ENCODE results near the gene CDC42BPB.
"Not testable (repeated sequence)": the region's sequence is repeated elsewhere in the genome, so short reads cannot be mapped to it uniquely, and the experiment has no call there.

The CDC42BPB gene

DNA sequence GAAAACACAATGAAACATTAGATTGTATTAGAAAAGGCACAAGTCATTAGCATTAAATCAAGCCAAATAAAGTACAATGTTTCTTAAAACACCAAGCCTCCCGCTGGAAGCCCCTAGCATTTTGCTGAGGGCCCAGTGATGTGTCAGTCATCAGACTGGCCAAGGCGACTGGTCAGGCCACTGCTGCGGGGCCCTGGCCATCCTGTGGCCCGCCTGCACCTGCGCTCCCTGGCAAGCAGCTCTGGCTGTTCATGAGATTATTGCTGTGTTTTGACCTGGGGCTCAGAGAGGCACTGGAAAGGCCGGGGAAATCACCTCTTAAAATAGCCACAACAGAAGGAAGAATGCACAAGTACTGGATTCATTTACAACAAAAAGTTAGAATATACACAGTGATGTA lies 159.1 kb downstream of the CDC42BPB start:
- Histone ChIP-seq H3K9me3 (no peaks in the 10 kb centered on the region), H3K36me3 (peaks cover 5% of the 10 kb centered on the region), H3K4me1 (no peaks in the 10 kb centered on the region), H3K4me3 (ENCODE audit: low read depth, low read length) (no peak overlapping the region), H3K27me3 (no peaks in the 10 kb centered on the region)
- TF ChIP-seq, protein P1, sequence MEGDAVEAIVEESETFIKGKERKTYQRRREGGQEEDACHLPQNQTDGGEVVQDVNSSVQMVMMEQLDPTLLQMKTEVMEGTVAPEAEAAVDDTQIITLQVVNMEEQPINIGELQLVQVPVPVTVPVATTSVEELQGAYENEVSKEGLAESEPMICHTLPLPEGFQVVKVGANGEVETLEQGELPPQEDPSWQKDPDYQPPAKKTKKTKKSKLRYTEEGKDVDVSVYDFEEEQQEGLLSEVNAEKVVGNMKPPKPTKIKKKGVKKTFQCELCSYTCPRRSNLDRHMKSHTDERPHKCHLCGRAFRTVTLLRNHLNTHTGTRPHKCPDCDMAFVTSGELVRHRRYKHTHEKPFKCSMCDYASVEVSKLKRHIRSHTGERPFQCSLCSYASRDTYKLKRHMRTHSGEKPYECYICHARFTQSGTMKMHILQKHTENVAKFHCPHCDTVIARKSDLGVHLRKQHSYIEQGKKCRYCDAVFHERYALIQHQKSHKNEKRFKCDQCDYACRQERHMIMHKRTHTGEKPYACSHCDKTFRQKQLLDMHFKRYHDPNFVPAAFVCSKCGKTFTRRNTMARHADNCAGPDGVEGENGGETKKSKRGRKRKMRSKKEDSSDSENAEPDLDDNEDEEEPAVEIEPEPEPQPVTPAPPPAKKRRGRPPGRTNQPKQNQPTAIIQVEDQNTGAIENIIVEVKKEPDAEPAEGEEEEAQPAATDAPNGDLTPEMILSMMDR (IDR thresholded peaks at IDR 0.05; ENCODE audit: low read depth, low read length) = no peak
- no peak for DNase-seq

- peaks cover 5% of the 10 kb centered on the region for H3K36me3 ChIP-seq
These were observed 159.9 kb downstream of the CDC42BPB start for GRCh38 chr14:102897299-102898027.

GRCh38 chr14:102896735-102897134 lies 160.6 kb downstream of the CDC42BPB start:
- not testable (repeated sequence) for H3K4me1 ChIP-seq; H3K4me3 ChIP-seq (ENCODE audit: low read depth, low read length); DNase-seq; H3K27me3 ChIP-seq; H3K9me3 ChIP-seq; H3K36me3 ChIP-seq

More at GRCh38 chr14:102897299-102898027, 159.9 kb downstream of the CDC42BPB start:
- Histone ChIP-seq H3K4me1 (no peaks in the 10 kb centered on the region), H3K4me3 (ENCODE audit: low read depth, low read length) (no peak overlapping the region), H3K9me3 (no peaks in the 10 kb centered on the region), H3K27me3 (no peaks in the 10 kb centered on the region)
- TF ChIP-seq, protein P1 (IDR thresholded peaks at IDR 0.05; ENCODE audit: low read depth, low read length) = no peak
- DNase-seq = no peak

DNA sequence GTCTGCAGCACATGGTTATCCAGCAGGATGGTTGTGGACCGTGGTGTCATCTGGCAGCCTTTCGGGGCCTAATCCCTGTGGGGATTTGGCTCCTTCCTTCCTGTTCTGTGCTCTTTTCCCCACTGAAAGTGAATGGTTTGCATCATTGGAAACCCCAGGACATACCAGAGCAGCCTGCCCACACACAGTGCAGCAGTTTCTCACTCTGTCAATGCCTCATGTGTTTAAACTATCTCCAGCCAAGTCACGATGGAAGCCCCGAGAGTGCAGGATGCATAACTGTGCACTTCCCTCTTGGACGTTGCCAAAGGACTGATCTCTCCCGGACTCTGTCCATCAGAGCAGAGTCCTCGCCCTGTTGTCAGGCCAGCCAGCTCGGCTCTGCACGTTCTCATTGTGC lies 163.9 kb downstream of the CDC42BPB start:
- H3K4me1 ChIP-seq = no peaks in the 10 kb centered on the region
- H3K4me3 ChIP-seq (ENCODE audit: low read depth, low read length) = no peak overlapping the region
- peaks cover 8% of the 10 kb centered on the region for H3K36me3 ChIP-seq
- no peak for DNase-seq
- no peaks in the 10 kb centered on the region for H3K9me3 ChIP-seq
- TF ChIP-seq, protein P1 (IDR thresholded peaks at IDR 0.05; ENCODE audit: low read depth, low read length) = no peak
- H3K27me3 ChIP-seq = no peaks in the 10 kb centered on the region

DNA sequence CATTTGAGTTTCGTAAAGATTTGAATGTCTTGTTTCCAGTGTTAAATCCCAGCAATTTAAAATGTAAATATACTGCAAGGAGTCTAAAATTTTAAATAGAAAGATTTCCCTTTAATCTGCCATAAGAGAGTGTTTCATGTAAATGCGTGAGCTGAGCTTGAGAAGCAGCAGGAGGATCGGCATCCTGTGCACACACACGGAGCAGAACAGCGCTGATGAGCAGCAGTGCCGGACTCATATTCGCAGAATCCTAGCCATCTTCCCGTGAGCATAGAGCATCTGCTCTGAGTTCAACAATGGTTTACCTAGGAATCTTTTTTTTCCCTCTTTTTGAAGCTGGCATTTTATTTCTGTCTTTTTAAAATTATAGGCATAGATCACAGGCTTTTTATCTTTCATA lies 164.7 kb downstream of the CDC42BPB start:
- Histone ChIP-seq H3K4me1 (no peaks in the 10 kb centered on the region), H3K4me3 (ENCODE audit: low read depth, low read length) (no peak overlapping the region), H3K27me3 (no peaks in the 10 kb centered on the region), H3K36me3 (peaks cover 10% of the 10 kb centered on the region), H3K9me3 (no peaks in the 10 kb centered on the region)
- TF ChIP-seq, protein P1 (IDR thresholded peaks at IDR 0.05; ENCODE audit: low read depth, low read length) = no peak
- no peak for DNase-seq

GRCh38 chr14:102891556-102891955 lies 165.8 kb downstream of the CDC42BPB start:
- H3K27me3 ChIP-seq = no peaks in the 10 kb centered on the region
- H3K36me3 ChIP-seq = peaks cover 11% of the 10 kb centered on the region
- no peak overlapping the region for H3K4me3 ChIP-seq (ENCODE audit: low read depth, low read length)
- TF ChIP-seq, protein P1 (IDR thresholded peaks at IDR 0.05; ENCODE audit: low read depth, low read length) = no peak
- no peaks in the 10 kb centered on the region for H3K4me1 ChIP-seq
- no peak for DNase-seq
- H3K9me3 ChIP-seq = no peaks in the 10 kb centered on the region
